Naive B cell (primary cell): ENCODE data around the gene ADPRH. TPM values are rescaled to one million over a fixed set of nuclear protein-coding genes. Genes with fewer than 3 reads are reported as not detected.
A peak's percentile ranks its signal among the peaks of the same experiment; 100 is the strongest.
"Not testable (repeated sequence)": the region's sequence is repeated elsewhere in the genome, so short reads cannot be mapped to it uniquely, and the experiment has no call there.

Source experiments
- ATAC-seq, 2 donors: fragments of 150-1000 bp; cut with Tn5 transposase; 2 replicates each; pipeline ENCODE4 v1.10.0; 2021; ENCODE audit warnings: low read depth in 2 of 2, mild to moderate bottlenecking in 2 of 2, moderate library complexity in 2 of 2
- DNase-seq: peaks from one replicate; pipeline ENCODE4 v3.0.0; 2022
- H3K27ac Mint-ChIP-seq, 6 donors: one replicate each; pipeline ENCODE4 v1.8.0; 2020 to 2022; ENCODE audit warnings: mild to moderate bottlenecking in 6 of 6, mixed read lengths in 6 of 6, moderate library complexity in 5 of 6, inconsistent platforms in 2 of 6
- H3K27me3 Mint-ChIP-seq, 3 donors: one replicate each; pipeline ENCODE4 v1.8.0; 2021 to 2022; ENCODE audit warnings: mixed read lengths in 3 of 3, mild to moderate bottlenecking in 1 of 3
- H3K36me3 Mint-ChIP-seq, 2 donors: one replicate each; pipeline ENCODE4 v1.8.0; 2020 to 2022; ENCODE audit warnings: mixed read lengths in 2 of 2, inconsistent platforms in 1 of 2, mild to moderate bottlenecking in 1 of 2
- H3K4me1 Mint-ChIP-seq, 3 donors: one replicate each; pipeline ENCODE4 v1.8.0; 2020 to 2022; ENCODE audit warnings: mixed read lengths in 3 of 3, inconsistent platforms in 1 of 3, mild to moderate bottlenecking in 1 of 3, moderate library complexity in 1 of 3
- H3K4me3 Mint-ChIP-seq, 8 donors: one replicate each; pipeline ENCODE4 v1.8.0; 2020 to 2022; ENCODE audit warnings: mild to moderate bottlenecking in 8 of 8, mixed read lengths in 8 of 8, moderate library complexity in 8 of 8, inconsistent platforms in 2 of 8
- H3K9me3 Mint-ChIP-seq, 7 donors: one replicate each; pipeline ENCODE4 v1.8.0; 2020 to 2022; ENCODE audit warnings: mixed read lengths in 7 of 7, mild to moderate bottlenecking in 5 of 7, inconsistent platforms in 2 of 7, moderate library complexity in 1 of 7
- polyA plus RNA-seq, 6 donors: library from polyadenylated mRNA; unstranded; fragments of 300-500 nt; fragmentation: Illumina TruSeq; gene quantifications; one replicate each; pipeline ENCODE4 v1.2.3, GENCODE V29; 2021; ENCODE audit warnings: low read depth in 6 of 6

ADPRH gene
- polyA plus RNA-seq, 6 donors from 2014 or later: 10.4 to 16.8 (median 14.4) TPM

GRCh38 chr3:119551598-119551997 lies 27.7 kb upstream of the ADPRH start:
- Mint-ChIP-seq H3K27ac (no peak overlapping the region), H3K36me3 (no peaks in the 10 kb centered on the region), H3K4me1 (peaks cover 22 to 25% (median 24%) of the 10 kb centered on the region in 3 donors), H3K4me3 (peak overlapping the region in 1 of 8 donors; percentile 24), H3K27me3 (no peaks in the 10 kb centered on the region), H3K9me3 (no peaks in the 10 kb centered on the region)
- ATAC-seq: peak in 1 of 2 donors; percentile 26
- DNase-seq: no peak

- H3K4me1 Mint-ChIP-seq: peaks cover 23 to 37% (median 31%) of the 10 kb centered on the region in 3 donors
- H3K27ac Mint-ChIP-seq: peak overlapping the region in 2 of 6 donors; percentile 48 to 61
- H3K27me3 Mint-ChIP-seq, H3K9me3 Mint-ChIP-seq, H3K36me3 Mint-ChIP-seq, DNase-seq, ATAC-seq, H3K4me3 Mint-ChIP-seq: not testable (repeated sequence)
Measured at GRCh38 chr3:119552928-119553327, 26.4 kb upstream of the ADPRH start.

DNA sequence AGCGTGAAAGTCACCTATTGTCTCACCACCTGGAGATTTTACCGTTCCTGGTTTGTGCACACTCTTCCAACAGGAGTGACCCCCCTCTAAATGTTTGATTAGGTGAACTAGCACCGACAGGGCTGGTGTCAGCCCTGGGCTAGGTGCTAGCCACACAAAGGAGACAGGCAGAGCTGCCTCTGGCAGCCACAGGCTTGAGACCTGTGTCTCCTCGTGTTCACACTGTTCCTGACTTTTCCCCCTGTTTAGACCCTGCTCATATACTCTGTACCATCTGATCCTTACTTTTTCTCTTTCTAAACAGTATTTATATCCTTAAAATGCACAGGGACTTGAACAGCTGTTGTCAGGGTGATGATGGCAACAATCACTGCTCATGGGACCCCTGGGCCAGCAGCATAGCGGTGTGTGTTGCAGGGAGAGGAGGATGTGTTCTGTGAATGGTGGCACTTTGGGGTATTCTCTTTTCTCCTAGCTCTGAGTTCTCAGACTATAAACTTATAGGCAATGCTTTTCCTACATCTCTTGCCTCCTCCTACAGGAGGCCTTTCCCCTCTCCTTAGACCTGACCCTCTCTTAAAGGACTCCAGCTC lies 25.4 kb upstream of the ADPRH start:
- Mint-ChIP-seq H3K36me3 (no peaks in the 10 kb centered on the region), H3K4me1 (peaks cover 23 to 37% (median 31%) of the 10 kb centered on the region in 3 donors), H3K4me3 (no peak overlapping the region), H3K27ac (peak overlapping the region in 3 of 6 donors; percentile 4 to 49 (median 35)), H3K27me3 (no peaks in the 10 kb centered on the region), H3K9me3 (no peaks in the 10 kb centered on the region)
- ATAC-seq: no peak
- DNase-seq: no peak

GRCh38 chr3:119555309-119555735 lies 24.0 kb upstream of the ADPRH start:
- DNase-seq: peak; percentile 43
- no peaks in the 10 kb centered on the region for H3K36me3 Mint-ChIP-seq
- H3K27ac Mint-ChIP-seq: peak overlapping the region; percentile 54 to 98 (median 78)
- peaks cover 29 to 47% (median 45%) of the 10 kb centered on the region in 3 donors for H3K4me1 Mint-ChIP-seq
- no peaks in the 10 kb centered on the region for H3K27me3 Mint-ChIP-seq
- no peaks in the 10 kb centered on the region for H3K9me3 Mint-ChIP-seq
- peak overlapping the region in 7 of 8 donors; percentile 0 to 74 (median 51) for H3K4me3 Mint-ChIP-seq
- peak; percentile 68 to 73 for ATAC-seq

DNA sequence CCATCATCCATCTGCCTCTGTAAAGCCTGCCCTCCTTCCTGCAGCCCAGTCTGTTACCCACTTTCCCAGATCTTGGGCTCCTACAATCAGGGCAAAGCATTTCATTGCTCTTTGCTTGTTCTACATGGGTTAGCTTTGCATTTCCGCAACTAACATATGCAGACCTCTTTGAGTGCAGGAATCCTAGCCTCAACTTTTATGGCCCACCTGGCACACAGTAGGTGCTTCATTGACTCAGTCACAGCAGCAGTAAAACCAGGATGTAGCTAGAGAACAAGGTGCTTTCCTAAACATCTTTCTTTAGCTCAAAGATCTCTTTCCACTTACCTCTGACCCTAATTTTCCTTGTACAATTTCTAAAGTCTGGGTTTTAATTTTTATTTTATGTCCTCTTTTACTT lies 23.4 kb upstream of the ADPRH start:
- DNase-seq (no peak), ATAC-seq (no peak)
- H3K4me1 Mint-ChIP-seq: peaks cover 30 to 49% (median 43%) of the 10 kb centered on the region in 3 donors
- peak overlapping the region in 5 of 8 donors; percentile 27 to 74 (median 51) for H3K4me3 Mint-ChIP-seq
- H3K27ac Mint-ChIP-seq: peak overlapping the region in 5 of 6 donors; percentile 43 to 98 (median 95)
- no peaks in the 10 kb centered on the region for H3K9me3 Mint-ChIP-seq
- H3K27me3 Mint-ChIP-seq: no peaks in the 10 kb centered on the region
- H3K36me3 Mint-ChIP-seq: no peaks in the 10 kb centered on the region

DNA sequence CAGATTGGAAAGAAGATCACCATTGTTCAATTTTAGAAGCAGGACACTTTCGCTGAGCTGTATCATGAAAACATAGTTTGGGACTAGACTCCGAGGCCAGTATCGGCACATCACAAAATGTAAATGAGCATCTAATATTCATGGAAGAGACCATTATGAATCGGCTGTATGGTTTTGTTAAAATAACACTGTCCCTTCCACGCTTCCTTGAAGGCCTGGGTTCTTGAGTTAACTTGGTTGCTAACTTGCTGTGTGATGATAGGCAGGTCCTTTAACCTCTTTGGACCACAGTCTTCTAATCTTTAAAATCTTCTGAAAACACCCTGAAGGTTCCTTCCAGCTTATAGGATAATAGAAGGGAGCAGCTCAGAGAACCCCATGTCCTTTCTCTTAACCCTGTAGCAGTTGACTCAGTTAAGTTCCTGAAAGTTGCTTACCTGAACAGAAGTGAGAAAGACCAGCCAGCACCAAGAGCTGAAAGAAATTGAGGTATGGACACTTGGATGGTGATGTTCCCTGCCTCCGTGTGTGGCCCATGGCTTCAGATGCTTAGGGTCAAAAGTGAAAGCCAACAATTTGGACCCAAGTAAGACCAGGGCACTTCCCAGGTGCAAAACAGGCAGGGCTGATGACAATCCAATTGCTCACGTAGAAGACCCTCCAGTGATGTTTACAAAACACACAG lies 22.0 kb upstream of the ADPRH start:
- ATAC-seq: no peak
- no peak for DNase-seq
- no peaks in the 10 kb centered on the region for H3K27me3 Mint-ChIP-seq
- no peaks in the 10 kb centered on the region for H3K9me3 Mint-ChIP-seq
- peak overlapping the region in 5 of 8 donors; percentile 17 to 75 (median 51) for H3K4me3 Mint-ChIP-seq
- peaks cover 31 to 51% (median 46%) of the 10 kb centered on the region in 3 donors for H3K4me1 Mint-ChIP-seq
- H3K27ac Mint-ChIP-seq: peak overlapping the region in 2 of 6 donors; percentile 10 to 98
- no peaks in the 10 kb centered on the region for H3K36me3 Mint-ChIP-seq

- Mint-ChIP-seq H3K9me3 (no peaks in the 10 kb centered on the region), H3K27me3 (no peaks in the 10 kb centered on the region), H3K36me3 (no peaks in the 10 kb centered on the region), H3K4me1 (peaks cover 34 to 56% (median 51%) of the 10 kb centered on the region in 3 donors), H3K4me3 (peak overlapping the region in 4 of 8 donors; percentile 43 to 75 (median 49)), H3K27ac (peak overlapping the region in 3 of 6 donors; percentile 25 to 98 (median 89))
- ATAC-seq (no peak), DNase-seq (no peak)
Measured at GRCh38 chr3:119557877-119558269, 21.4 kb upstream of the ADPRH start.

- Mint-ChIP-seq H3K4me1 (peaks cover 34 to 57% (median 52%) of the 10 kb centered on the region in 3 donors), H3K36me3 (no peaks in the 10 kb centered on the region), H3K27me3 (no peaks in the 10 kb centered on the region), H3K4me3 (peak overlapping the region in 7 of 8 donors; percentile 29 to 65 (median 51)), H3K27ac (peak overlapping the region in 5 of 6 donors; percentile 19 to 98 (median 93)), H3K9me3 (no peaks in the 10 kb centered on the region)
- ATAC-seq (no peak), DNase-seq (no peak)
Measured at GRCh38 chr3:119558626-119559317, 20.5 kb upstream of the ADPRH start.

DNA sequence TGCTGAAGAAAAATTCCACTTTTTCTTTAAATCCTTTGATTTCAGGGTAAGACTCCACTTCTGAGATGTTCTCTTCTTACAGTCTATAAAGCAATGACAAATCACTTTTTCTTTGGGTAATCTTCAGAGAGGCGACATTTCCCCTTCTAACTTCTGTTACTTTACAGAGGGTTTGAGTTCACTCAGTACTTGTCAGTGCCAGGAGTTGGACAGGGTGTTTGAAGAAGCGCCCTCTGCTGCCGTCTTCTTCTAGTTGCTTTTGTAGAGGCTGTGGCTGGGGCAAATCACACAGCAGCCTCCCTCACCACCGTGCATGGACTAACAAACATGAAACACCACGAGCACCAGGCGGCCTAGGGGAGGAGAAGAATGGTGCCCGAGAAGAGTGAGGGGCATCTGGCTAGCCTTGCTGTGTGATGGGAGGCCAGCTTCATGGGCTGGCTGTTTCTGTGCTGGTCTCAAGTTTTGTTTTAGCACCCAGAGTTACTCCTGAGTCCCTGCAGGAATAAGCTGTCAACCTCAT lies 19.8 kb upstream of the ADPRH start, which contains the start of gene CD80:
Gene CD80, minus strand, starts transcription at position 174 of the 523 bp plus-strand sequence. CDS start 1,886 bp downstream, outside the sequence.
- no peaks in the 10 kb centered on the region for H3K27me3 Mint-ChIP-seq

GRCh38 chr3:119560160-119560559 lies 19.1 kb upstream of the ADPRH start:
- Mint-ChIP-seq H3K4me1 (peaks cover 26 to 47% (median 44%) of the 10 kb centered on the region in 3 donors), H3K9me3 (no peaks in the 10 kb centered on the region), H3K4me3 (peak overlapping the region in 3 of 8 donors; percentile 25 to 59 (median 35)), H3K27me3 (no peaks in the 10 kb centered on the region), H3K27ac (peak overlapping the region; percentile 36 to 98 (median 86)), H3K36me3 (no peaks in the 10 kb centered on the region)
- DNase-seq: no peak
- ATAC-seq: no peak

More for the DNA sequence above, 19.8 kb upstream of the ADPRH start, which contains the start of gene CD80:
- peaks cover 33 to 54% (median 51%) of the 10 kb centered on the region in 3 donors for H3K4me1 Mint-ChIP-seq
- DNase-seq: peak; percentile 56
- peak; percentile 42 to 50 for ATAC-seq
- no peaks in the 10 kb centered on the region for H3K36me3 Mint-ChIP-seq
- peak within 1 kb of the TSS in 7 of 8 donors; percentile 41 to 65 (median 57) for H3K4me3 Mint-ChIP-seq
- H3K9me3 Mint-ChIP-seq: no peaks in the 10 kb centered on the region
- peak within 1 kb of the TSS; percentile 76 to 98 (median 93) for H3K27ac Mint-ChIP-seq

DNA sequence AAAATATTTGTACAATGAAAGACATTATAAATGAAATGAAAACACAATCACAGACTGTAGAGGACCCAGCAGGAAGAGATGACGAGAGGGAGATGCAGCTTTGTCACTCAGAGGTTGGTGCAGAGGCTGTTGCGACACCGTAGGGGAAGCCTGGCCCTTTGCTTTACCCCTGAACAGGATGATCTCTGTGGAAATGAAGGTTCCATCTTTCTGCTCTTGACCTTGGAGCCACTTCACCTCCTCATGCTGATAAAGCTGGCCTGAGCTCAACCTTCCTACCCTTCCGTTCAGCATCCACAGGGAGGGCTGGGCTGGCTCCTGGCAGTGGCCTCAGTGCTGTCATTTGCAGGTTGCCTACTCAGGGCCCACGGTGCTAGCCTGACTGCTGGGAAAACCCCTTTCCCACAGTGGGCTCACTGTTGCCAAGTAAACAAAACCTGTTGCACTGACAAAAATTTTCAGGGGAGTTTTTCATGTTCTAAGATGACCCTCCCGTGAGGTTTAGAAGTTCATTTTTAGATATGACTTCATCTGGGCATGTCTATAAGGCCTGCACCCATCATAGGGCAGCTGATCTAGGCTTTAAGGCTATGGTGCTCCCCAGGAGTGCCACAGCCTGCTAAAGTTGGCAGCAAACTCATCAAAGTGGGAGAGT lies 16.9 kb upstream of the ADPRH start:
- DNase-seq (peak; percentile 74), ATAC-seq (peak; percentile 77 to 81)
- Mint-ChIP-seq H3K36me3 (no peaks in the 10 kb centered on the region), H3K4me3 (peak overlapping the region; percentile 0 to 69 (median 45)), H3K27ac (peak overlapping the region; percentile 94 to 99 (median 98)), H3K27me3 (peaks cover 0 to 5% (median 0%) of the 10 kb centered on the region in 3 donors), H3K4me1 (peaks cover 11 to 25% (median 24%) of the 10 kb centered on the region in 3 donors), H3K9me3 (no peaks in the 10 kb centered on the region)

GRCh38 chr3:119563334-119563733 lies 16.0 kb upstream of the ADPRH start:
- H3K27ac Mint-ChIP-seq: peak overlapping the region in 1 of 6 donors; percentile 98
- peaks cover 11 to 24% (median 20%) of the 10 kb centered on the region in 3 donors for H3K4me1 Mint-ChIP-seq
- H3K27me3 Mint-ChIP-seq: peaks cover 0 to 11% (median 0%) of the 10 kb centered on the region in 3 donors
- H3K9me3 Mint-ChIP-seq, ATAC-seq, DNase-seq, H3K36me3 Mint-ChIP-seq, H3K4me3 Mint-ChIP-seq: not testable (repeated sequence)
